Tibial nerve (tissue), 4 donors: ENCODE results near the gene MAP3K20.

ENCODE experiments used
- EP300 ChIP-seq, 2 donors: sonication (generic); formaldehyde crosslinking; IDR thresholded peaks; one replicate each; pipeline ENCODE4 v1.6.1; 2017; ENCODE audit warnings: antibody characterized with exemption in 2 of 2, mild to moderate bottlenecking in 1 of 2
- POLR2A ChIP-seq, 2 donors: fragments of 450-650 bp; IDR thresholded peaks; one replicate each; pipeline ENCODE4 v1.6.1; 2017; ENCODE audit warnings: antibody characterized with exemption in 2 of 2, mild to moderate bottlenecking in 2 of 2, moderate library complexity in 2 of 2
- TF ChIP-seq, protein P1 (sequence below), 5 experiments: fragments of 200-600 bp in 3 of 5; fragments of 450-650 bp in 2 of 5; sonication (generic) in 3 of 5; IDR thresholded peaks; one replicate each; pipeline ENCODE4 v1.5.1; 2016 to 2019; ENCODE audit warnings: antibody characterized with exemption in 5 of 5, mild to moderate bottlenecking in 3 of 5, moderate library complexity in 2 of 5

DNA sequence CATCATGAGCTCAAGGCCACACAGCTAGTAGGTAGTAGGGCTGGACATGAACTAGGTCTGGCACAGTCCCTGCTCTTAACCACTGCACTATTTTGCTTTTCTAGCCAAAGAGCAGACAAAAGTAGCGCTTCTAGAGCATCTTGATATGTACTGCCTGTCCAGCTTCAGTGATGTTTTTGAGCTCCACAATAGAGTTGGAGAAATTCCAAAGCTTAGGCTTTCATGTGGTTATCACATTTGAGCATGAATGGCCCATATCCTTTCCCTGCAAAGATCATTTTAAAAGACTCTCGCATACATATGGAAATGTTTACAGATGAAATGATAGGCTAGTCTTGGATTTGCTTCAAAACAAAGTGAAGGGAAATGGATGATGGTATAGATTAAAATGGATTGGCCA is 128.7 kb downstream of the MAP3K20 start:
- TF ChIP-seq, protein P1, sequence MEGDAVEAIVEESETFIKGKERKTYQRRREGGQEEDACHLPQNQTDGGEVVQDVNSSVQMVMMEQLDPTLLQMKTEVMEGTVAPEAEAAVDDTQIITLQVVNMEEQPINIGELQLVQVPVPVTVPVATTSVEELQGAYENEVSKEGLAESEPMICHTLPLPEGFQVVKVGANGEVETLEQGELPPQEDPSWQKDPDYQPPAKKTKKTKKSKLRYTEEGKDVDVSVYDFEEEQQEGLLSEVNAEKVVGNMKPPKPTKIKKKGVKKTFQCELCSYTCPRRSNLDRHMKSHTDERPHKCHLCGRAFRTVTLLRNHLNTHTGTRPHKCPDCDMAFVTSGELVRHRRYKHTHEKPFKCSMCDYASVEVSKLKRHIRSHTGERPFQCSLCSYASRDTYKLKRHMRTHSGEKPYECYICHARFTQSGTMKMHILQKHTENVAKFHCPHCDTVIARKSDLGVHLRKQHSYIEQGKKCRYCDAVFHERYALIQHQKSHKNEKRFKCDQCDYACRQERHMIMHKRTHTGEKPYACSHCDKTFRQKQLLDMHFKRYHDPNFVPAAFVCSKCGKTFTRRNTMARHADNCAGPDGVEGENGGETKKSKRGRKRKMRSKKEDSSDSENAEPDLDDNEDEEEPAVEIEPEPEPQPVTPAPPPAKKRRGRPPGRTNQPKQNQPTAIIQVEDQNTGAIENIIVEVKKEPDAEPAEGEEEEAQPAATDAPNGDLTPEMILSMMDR (IDR thresholded peaks at IDR 0.05): no peak
- no peak for TF ChIP-seq POLR2A (IDR thresholded peaks at IDR 0.05)
- no peak for TF ChIP-seq EP300 (IDR thresholded peaks at IDR 0.05)
